Measurements from ENCODE around the gene CREB5.
"Not testable (repeated sequence)": the region's sequence is repeated elsewhere in the genome, so short reads cannot be mapped to it uniquely, and the experiment has no call there.

Gene CREB5

GRCh38 chr7:28758186-28758585 is 345.9 kb downstream of the CREB5 start:
- DNase-seq, result no peak

- peak; percentile 49 for DNase-seq
Observed at GRCh38 chr7:28759475-28759971, 347.2 kb downstream of the CREB5 start.

GRCh38 chr7:28761505-28761904 is 349.2 kb downstream of the CREB5 start:
- DNase-seq, result peak; percentile 71

GRCh38 chr7:28762651-28763050 is 350.3 kb downstream of the CREB5 start:
- DNase-seq, result no peak

DNA sequence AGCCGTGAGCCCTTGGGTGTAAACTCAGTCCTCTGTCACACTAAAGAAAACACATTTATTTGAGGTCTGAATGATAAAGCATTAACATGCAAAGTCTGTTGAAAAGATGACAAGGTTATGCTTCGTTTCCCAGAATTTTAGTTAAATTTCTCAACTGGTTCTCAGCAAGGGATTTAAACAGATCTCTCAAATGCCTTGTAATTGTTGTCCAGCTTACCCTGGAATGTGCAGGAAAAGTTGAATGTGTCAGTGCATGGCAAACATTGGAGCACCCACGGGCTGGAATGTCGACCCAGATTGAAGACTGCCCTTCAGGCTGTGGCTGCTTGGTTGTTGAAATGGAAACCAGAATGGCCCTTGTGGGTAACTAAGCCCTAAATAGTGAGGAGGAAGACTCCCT is 354.0 kb downstream of the CREB5 start:
- DNase-seq, result no peak

- DNase-seq, result no peak
Observed at GRCh38 chr7:28767356-28767755, 355.0 kb downstream of the CREB5 start.

DNA sequence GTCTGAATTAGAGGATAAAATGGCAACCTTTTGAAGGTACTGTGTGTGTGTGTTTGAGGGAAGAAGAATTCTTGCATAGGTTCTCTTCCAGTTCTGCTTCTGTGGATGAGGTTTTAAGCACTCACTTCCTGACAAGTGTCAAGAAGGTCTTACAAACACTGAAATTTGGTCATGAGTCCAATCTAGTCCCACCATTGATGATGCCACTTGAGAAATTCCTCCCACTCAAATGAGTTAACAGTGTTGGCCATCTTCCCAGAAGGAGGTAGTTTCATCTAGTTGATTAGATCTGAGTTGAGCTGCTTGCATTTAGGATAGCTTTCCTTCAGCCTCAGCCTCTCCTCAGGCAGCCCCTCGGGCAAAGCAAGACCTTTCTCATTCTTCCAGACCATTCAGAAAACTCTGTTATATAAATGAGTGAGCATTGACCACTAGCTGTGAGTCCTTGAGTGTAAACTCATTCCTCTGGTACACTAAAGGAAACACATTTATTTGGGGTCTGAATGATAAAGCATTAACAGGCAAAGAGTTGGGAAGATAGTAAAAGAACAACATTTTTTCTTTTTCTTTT is 356.3 kb downstream of the CREB5 start:
- peak; percentile 64 for DNase-seq

GRCh38 chr7:28771906-28772622 is 359.7 kb downstream of the CREB5 start:
- DNase-seq, result no peak

DNA sequence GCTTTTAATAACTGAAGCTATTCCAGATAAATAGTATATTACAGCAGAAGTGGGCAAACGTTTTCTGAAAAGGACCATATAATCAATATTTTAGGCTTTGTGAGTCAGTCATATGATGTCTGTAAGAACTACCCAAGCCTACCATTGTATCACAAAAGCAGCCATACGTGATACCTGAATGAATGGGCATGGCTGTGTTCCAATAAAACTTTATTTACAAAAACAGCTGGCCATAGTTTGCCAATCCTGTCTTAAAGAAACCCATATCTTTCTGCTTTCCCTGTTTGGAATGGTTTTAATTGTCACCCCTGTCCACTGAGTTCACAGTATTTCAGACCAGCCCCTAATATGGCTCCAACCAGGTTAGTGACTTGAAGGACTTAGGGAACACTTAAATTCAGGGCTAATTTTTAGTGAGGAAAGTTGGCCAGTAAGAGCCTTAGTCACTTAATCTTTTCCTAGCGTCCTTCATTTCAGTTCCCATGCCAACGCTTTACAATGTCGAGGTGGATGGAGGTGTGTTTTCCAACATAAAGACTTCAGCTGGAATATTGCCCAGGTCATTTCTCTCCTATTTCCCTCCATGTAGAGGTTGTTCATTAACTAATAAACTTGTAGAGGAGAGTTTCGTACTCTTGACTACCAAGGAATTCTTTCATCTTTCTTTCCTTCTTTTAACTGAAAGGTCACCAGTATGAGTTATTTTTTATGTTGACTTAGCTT is 361.3 kb downstream of the CREB5 start:
- no peak for DNase-seq

GRCh38 chr7:28774261-28774988 is 362.1 kb downstream of the CREB5 start:
- DNase-seq, result peak; percentile 24

GRCh38 chr7:28776463-28777157 is 364.3 kb downstream of the CREB5 start:
- DNase-seq, result no peak

DNA sequence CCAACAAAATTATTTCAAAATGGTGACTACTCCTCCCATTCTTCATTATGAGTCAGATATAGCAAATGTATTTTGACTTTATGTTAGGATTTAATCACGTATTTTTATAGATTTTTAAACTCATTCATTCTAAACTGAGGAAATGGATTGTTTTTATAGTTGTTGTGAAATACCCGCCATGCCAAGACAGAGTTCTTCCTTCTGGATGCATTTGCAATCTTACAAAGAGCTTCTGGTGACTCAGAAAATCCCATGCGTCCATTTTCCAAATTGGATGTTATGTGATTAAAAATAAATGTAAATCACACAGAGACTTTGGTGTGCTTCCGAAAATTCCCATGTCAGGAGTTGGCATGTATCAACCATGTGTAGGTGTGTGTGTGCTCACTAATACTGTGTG is 366.5 kb downstream of the CREB5 start:
- no peak for DNase-seq

- no peak for DNase-seq
Observed at GRCh38 chr7:28779954-28780353, 367.6 kb downstream of the CREB5 start.

DNA sequence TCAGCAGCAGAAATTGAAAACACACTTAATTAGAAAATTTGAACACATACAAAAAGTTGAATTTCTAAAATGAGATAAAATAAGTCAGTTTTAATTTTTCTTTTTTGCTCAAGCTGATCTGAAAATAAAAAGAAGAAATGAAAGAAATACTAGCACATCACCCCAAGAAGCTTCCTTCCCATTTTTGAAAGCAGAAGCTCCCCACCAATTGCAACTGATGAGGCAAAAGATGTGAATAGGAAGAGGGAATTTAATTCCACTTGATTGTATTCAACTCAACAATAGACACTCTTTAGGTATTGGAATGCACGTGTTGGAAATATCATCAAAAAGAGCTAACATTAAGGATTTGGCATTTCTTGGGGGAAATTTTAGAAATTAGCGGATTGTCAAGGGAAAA is 370.0 kb downstream of the CREB5 start:
- DNase-seq, result no peak

DNA sequence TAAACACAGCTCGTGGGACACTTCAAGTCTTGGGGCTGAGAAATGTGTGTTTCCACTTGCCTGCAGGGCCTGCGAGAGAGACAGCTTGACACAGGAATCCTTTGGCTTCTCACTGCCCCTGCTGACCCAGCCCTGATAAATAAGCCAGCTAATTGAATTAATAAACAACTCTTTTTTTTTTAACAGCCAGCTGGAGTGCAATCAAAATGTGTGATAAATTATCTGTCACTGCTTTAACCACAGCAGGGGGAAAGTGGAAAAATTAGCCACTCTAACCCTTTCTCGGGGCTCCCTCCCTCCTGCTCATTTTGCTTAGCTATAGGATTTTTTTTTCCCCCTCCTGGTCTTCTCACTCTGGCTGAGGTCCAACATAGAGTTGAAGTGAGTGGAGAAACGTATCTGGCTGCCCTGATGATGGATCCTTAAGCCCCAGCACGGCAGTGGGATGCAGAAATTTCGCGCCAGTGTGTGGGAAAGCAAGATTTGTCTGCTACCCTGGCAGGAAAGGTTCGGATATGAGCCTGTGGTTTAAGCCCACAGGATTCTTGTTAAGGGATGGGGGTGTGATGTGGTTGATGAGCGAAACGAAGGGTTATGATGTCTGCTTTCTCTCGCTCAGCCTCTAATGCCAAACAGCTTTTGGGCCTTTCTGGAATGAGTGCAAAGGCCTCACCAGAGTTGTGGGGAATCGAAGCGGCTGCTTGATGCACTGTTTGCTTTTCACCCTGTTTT is 372.0 kb downstream of the CREB5 start:
- DNase-seq, result peak; percentile 88

GRCh38 chr7:28785041-28785995 is 373.0 kb downstream of the CREB5 start:
- no peak for DNase-seq

DNA sequence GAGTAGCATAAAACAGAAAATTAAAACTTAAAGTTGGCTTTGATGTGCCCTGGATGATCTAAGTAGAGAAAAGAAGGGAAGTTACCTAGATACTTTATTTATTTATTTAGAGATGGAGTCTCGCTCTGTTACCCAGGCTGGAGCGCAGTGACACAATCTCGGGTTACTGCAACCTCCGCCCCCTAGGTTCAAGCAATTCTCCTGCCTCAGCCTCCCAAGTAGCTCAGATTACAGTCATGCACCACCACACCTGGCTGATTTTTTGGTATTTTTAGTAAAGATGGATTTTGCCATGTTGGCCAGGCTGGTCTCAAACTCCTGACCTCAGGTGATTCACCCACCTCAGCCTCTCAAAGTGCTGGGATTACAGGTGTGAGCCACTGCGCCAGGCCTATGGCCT is 373.8 kb downstream of the CREB5 start:
- not testable (repeated sequence) for DNase-seq

GRCh38 chr7:28787106-28787505 is 374.8 kb downstream of the CREB5 start:
- DNase-seq, result no peak

DNA sequence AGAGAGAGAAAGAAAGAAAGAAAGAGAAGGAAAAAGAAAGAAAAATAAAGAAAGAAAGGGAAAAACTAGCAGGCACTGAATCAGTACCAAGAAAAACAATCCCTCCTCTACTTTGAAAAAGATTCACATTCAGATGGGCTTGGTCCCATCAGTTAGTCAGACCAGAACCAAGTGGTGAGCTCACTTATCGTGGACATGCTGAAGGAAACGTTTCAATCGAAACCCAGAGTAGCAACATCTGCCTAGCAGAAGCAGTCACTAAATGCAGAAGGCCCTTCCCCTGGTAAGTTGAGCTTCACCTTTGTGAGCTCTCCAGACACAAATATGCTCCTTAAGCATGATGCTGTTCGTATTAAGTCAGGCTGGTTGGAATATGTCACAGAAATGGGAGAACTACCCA is 378.1 kb downstream of the CREB5 start:
- no peak for DNase-seq

- no peak for DNase-seq
Observed at GRCh38 chr7:28792858-28793257, 380.5 kb downstream of the CREB5 start.
